ENCODE measurements around the gene AOAH.
"Not testable (repeated sequence)": the region's sequence is repeated elsewhere in the genome, so short reads cannot be mapped to it uniquely, and the experiment has no call there.

Gene AOAH

GRCh38 chr7:36736090-36736898 is 12.0 kb upstream of the AOAH start:
- no peak for DNase-seq

GRCh38 chr7:36735172-36735571 is 10.9 kb upstream of the AOAH start:
- no peak for DNase-seq

DNA sequence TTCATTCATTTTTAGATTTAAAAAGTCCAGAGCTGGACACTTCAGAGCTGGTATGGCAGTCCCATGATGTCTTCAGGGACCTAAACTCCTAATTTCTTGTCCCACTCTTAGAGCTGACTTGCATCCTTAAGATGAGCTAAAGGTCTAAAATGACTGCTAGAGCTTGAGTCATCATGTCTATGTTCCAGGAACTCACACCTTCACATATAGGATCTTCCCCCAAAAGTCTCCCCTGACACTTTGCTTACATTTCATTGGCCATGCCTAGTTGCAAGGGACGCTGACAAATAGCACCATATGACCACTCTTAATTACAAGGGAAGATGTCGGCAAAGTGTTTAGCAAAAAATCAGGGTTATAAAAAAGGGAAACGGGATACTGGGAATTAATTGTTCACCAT is 10.4 kb upstream of the AOAH start:
- DNase-seq: no peak

DNA sequence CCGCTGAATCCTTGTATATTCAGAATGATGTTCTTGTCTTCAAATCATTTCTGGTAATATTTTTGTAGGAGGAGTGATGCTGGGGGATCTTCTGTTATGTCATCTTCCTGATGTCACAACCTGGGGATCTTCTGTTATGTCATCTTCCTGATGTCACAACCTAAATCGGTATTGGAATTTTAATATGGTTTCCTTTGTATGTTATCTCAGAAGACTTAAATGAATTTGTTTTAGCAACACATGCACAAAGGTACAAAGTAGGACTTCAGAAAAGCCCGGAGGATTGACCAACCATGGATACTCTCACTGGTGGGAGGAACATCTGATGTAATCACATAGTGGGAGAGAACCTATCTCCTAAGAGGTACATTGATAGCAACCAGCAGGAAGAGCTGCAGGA is 9.1 kb upstream of the AOAH start:
- DNase-seq: no peak

DNA sequence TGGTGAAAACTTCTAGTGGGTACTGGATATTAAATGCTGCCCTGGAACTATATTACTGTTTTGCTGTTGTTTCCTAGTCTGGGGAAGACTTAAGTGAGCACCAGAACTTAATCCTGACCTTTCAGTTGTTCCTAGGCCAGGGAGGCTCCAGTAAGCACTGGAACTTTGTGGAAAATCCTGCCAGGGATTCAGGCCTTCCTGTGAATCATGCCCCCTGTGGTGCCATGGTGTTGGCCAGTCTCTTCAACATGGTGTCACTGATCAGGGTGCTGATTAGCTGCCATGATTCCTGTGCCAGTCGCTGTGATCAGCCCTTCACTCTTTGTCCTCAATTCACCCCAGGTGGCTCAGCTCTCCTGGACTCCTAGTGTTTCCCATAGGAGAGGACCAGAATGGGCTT is 8.5 kb upstream of the AOAH start:
- DNase-seq: no peak

GRCh38 chr7:36730046-36730445 is 5.8 kb upstream of the AOAH start:
- no peak for DNase-seq

GRCh38 chr7:36728143-36728542 is 3.8 kb upstream of the AOAH start:
- no peak for DNase-seq

DNA sequence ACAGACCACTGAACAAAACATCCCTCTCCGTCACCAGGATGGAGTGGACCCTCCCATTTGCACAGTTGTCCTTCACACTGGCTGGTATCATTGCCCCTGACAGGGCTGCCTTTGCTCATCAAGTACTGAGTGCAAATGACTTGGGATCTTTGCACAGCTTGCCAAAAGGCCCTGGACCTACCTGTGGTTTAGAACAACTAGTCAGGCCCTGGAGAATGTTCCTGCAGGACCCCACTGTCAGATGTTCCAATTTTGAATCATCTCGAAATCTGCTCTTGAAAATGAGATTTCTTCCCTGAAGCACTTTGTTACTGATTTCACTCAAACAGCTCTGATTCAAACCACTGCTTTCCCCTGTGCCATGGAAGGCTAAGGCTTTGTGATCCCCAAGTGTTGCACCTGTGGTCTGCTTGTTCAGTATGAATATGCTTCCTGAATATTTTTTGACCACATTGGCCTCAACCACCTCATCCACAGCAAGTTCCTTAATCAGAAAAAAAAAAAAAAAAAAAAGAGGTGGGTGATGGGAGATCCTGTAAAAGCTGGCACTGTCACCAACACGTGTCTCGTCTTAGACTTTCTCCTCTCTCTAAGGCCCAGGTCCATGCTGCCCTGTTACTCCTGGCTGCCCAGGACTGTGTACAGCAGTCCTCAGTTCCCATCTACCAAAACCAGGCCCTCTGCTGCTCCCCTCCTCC is 2.7 kb upstream of the AOAH start:
- no peak for DNase-seq

DNA sequence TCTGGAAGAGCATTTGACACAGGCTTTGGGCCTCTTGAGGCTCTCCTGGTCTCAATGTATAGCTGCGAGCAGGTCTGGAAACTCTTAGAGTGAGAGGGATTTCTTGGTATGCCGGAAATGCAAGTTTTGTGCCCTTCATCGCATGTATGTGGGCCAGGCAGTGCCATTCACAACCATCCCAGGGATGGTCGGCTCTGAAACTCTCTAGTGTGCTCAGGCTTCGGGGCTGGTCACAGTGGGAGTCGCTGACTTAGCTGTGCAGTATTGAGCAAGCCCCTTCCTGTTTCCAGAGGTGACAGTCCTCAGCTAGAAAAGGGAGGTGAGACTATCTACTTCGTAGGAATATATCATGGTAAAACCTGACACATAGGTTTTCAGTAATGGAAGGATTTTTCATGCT is 2.0 kb upstream of the AOAH start:
- no peak for DNase-seq

GRCh38 chr7:36724996-36725395 is 702 bp upstream of the AOAH start:
- DNase-seq: no peak

- DNase-seq: no peak
Measured at GRCh38 chr7:36723291-36723690, 1.0 kb downstream of the AOAH start.

DNA sequence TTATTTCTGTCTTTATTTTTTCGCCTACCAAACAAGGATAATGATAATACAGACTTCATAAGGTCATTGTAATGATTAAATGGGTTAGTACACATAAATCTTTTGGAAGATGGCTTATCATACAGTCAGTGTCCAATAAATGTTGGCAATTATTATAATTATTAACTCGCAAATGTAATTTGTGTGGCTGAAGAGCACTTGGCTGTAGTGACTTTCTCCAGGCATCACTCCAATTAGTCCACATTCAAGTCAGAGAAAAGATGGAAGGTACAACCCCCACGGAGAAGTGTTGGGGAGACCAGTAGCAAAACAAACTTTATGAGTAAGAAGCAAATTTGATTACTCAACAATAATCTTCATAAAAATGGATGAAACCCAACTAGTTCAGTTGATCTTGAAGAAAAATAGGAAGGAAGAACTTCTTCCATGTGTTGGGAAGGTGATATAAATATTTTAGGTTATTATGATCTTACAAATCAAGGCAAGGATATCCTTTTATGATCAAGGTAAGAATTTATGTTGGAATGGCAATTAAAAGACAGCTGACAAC is 5.1 kb downstream of the AOAH start:
- no peak for DNase-seq

- DNase-seq: no peak
Measured at GRCh38 chr7:36717586-36717985, 6.7 kb downstream of the AOAH start.

DNA sequence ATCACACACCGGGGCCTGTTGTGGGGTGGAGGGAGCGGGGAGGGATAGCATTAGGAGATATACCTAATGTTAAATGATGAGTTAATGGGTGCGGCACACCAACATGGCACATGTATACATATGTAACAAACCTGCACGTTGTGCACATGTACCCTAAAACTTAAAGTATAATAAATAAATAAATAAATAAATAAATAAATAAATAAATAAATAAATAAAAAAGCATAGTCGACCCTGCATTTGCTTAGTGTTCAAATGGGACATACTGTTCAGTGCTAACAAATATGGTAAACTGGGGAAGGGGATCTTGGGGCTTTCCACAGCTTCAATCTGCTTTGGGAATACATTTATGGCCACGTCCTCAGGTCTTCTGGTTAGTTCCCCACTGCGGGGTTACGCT is 7.5 kb downstream of the AOAH start:
- DNase-seq: not testable (repeated sequence)

DNA sequence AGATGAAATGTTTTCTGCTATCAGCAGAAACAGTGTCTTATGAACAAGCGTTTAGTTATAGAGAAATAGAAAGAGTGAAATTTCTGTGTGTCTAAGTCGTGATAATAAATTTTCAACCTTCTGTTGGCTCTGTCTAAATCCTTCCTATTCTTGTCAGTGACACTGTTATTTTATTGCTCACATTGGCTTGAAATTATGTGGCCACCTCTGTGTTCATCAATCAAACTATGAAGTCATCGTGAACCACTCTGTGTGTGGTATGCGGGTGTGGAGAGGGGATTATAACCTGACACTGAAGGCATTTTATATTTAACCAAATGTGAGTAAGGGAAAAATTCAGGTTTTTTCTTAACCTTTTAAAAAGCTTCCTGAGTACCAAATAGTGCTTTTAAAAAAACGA is 12.3 kb downstream of the AOAH start:
- no peak for DNase-seq

- DNase-seq: no peak
Measured at GRCh38 chr7:36711256-36711655, 13.0 kb downstream of the AOAH start.

DNA sequence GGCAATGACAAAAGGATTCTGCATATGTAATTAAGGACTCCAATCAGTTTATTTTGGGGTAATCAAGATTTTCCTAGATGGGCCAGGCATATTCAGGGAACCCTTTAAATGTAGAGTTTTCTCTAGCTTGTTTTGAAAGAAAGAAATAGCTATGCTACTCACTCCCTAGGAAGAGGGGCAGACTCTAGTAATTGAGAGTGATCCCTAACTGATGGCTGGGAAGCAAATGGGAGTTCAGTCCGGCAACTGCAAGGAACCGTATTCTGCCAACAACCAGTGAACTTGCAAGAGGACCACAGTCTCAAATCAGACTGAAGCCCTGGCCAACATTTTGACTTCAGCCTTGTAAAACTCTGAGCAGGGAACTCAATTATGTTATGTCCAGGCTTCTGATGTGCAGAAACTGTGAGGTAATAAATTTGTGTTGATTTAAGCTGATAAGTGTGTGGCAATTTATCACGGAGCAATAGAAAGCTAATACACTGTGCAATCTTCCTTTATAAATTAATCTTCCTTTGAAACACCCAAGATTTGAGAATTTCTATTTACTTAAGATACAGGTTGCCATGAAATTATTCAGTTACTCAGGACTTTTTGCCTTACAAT is 14.0 kb downstream of the AOAH start:
- DNase-seq: no peak

- DNase-seq: no peak
Measured at GRCh38 chr7:36708767-36709166, 15.5 kb downstream of the AOAH start.

DNA sequence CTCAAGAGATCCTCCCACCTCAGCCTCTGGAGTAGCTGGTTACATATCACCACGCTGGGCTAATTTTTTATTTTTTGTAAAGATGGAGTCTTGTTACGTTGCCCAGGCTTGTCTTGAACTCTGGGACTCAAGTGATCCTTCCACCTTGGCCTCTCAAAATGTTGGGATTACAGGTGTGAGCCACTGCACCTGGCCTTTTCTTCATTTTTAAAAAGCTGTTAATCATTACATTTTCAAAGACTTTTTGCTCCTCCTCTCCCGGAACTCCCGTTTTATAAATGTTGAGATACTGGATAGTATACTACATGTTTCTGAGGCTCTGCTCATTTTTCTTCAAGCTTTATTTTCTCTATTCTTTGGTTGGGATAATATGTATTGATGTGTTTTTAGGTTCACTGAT is 16.4 kb downstream of the AOAH start:
- DNase-seq: no peak

GRCh38 chr7:36707465-36707864 is 16.8 kb downstream of the AOAH start:
- no peak for DNase-seq

GRCh38 chr7:36703860-36704259 is 20.4 kb downstream of the AOAH start:
- DNase-seq: not testable (repeated sequence)

GRCh38 chr7:36692456-36692855 is 31.8 kb downstream of the AOAH start:
- DNase-seq: no peak

DNA sequence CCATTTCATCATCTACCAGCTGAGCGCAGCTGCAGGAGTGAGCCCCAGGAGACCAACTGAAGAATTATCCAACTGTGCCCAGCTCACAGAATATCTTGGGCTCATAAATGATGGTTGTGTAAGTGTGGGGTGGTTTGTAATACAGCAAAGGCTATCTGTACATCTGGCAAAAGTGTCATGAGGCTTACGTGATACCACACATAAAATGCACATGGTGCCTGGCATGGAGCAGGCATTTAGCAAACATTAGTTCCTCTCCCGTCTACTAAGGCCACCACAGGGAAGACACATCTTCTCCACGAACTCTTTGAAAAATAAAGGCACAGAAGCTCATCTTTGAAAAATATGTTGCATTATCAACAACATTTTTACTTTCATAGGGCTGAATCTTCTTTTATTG is 32.3 kb downstream of the AOAH start:
- no peak for DNase-seq

Data from DMS79 treated with DMSO at 0.1 percent for 48 hours (cell line).